Mesenchymal stem cell (in vitro differentiated cells and primary cell): ENCODE results near the gene SNTG2.

Experiments used
- DNase-seq: peaks from one replicate; pipeline ENCODE4 v3.0.0-alpha.2; 2013
- H2AFZ ChIP-seq: one replicate; pipeline ENCODE4 v1.6.1; 2013; ENCODE audit warnings: low read depth, mild to moderate bottlenecking, control low read depth, inconsistent platforms, low read length, moderate library complexity
- H2AK5ac ChIP-seq: 2 replicates; pipeline ENCODE4 v1.6.1; 2013; ENCODE audit warnings: low read length, moderate library complexity, mild to moderate bottlenecking, inconsistent platforms; ENCODE audit not compliant: severe bottlenecking
- H2BK120ac ChIP-seq: one replicate; pipeline ENCODE4 v1.6.1; 2013; ENCODE audit warnings: low read depth, mild to moderate bottlenecking, inconsistent platforms, low read length, moderate library complexity
- H2BK12ac ChIP-seq, 2 experiments: one replicate each; pipeline ENCODE4 v1.6.1; 2013; ENCODE audit warnings: inconsistent platforms in 2 of 2, low read length in 2 of 2, mild to moderate bottlenecking in 2 of 2, moderate library complexity in 2 of 2, control low read depth in 1 of 2
- H2BK15ac ChIP-seq: one replicate; pipeline ENCODE4 v1.6.1; 2013; ENCODE audit warnings: mild to moderate bottlenecking, low read depth, inconsistent platforms; ENCODE audit not compliant: poor library complexity, severe bottlenecking
- H2BK5ac ChIP-seq: 2 replicates; pipeline ENCODE4 v1.6.1; 2013; ENCODE audit warnings: low read depth, mild to moderate bottlenecking, low read length, control low read depth, inconsistent platforms; ENCODE audit not compliant: poor library complexity, severe bottlenecking
- H3K14ac ChIP-seq, 2 experiments: one replicate each; pipeline ENCODE4 v1.6.1; 2013; ENCODE audit warnings: inconsistent platforms in 2 of 2, low read length in 2 of 2, control low read depth in 1 of 2, mild to moderate bottlenecking in 1 of 2, moderate library complexity in 1 of 2
- H3K18ac ChIP-seq, 2 experiments: one replicate each; pipeline ENCODE4 v1.6.1; 2013; ENCODE audit warnings: inconsistent platforms in 2 of 2, low read length in 2 of 2, control low read depth in 1 of 2, low read depth in 1 of 2, mild to moderate bottlenecking in 1 of 2
- H3K23ac ChIP-seq, 2 experiments: one replicate each; pipeline ENCODE4 v1.6.1; 2013; ENCODE audit warnings: inconsistent platforms in 2 of 2, low read length in 2 of 2, mild to moderate bottlenecking in 2 of 2, moderate library complexity in 2 of 2, control low read depth in 1 of 2
- H3K27ac ChIP-seq: 2 replicates; pipeline ENCODE4 v1.5.1; 2013; ENCODE audit warnings: mild to moderate bottlenecking, moderate library complexity, low read length, control low read depth, inconsistent platforms; ENCODE audit not compliant: poor library complexity, severe bottlenecking
- H3K27me3 ChIP-seq, 2 experiments: 2 replicates each; pipeline versions ENCODE4 v1.6.1 to v1.7.0; 2013; ENCODE audit warnings: low read length in 2 of 2, mild to moderate bottlenecking in 2 of 2, moderate library complexity in 2 of 2, control low read depth in 1 of 2, inconsistent platforms in 1 of 2; ENCODE audit not compliant: control insufficient read depth in 1 of 2, insufficient read depth in 1 of 2
- H3K36me3 ChIP-seq, 2 experiments: 2 replicates each; pipeline versions ENCODE4 v1.6.1 to v1.7.0; 2013; ENCODE audit warnings: low read length in 2 of 2, control low read depth in 1 of 2, inconsistent platforms in 1 of 2, low read depth in 1 of 2, mild to moderate bottlenecking in 1 of 2; ENCODE audit not compliant: insufficient read depth in 2 of 2, control insufficient read depth in 1 of 2
- H3K4ac ChIP-seq, 2 experiments: one replicate each; pipeline ENCODE4 v1.6.1; 2013; ENCODE audit warnings: inconsistent platforms in 2 of 2, low read length in 2 of 2, mild to moderate bottlenecking in 2 of 2, moderate library complexity in 2 of 2, control low read depth in 1 of 2, low read depth in 1 of 2
- H3K4me1 ChIP-seq: 2 replicates; pipeline ENCODE4 v1.6.1; 2013; ENCODE audit warnings: low read depth, low read length, control low read depth; ENCODE audit not compliant: control insufficient read depth, insufficient read depth
- H3K4me2 ChIP-seq: 2 replicates; pipeline ENCODE4 v1.6.1; 2013; ENCODE audit warnings: low read length, mild to moderate bottlenecking, inconsistent platforms; ENCODE audit not compliant: poor library complexity, severe bottlenecking
- H3K4me3 ChIP-seq, 2 experiments: 2 replicates each; pipeline versions ENCODE4 v1.5.1 to v1.7.0; 2013; ENCODE audit warnings: low read length in 2 of 2, mild to moderate bottlenecking in 2 of 2, control low read depth in 1 of 2, low read depth in 1 of 2; ENCODE audit not compliant: insufficient read depth in 1 of 2
- H3K79me1 ChIP-seq: replicated peaks from 2 replicates; pipeline ENCODE4 v1.6.1; 2013; ENCODE audit warnings: mild to moderate bottlenecking, control low read depth, low read length, inconsistent platforms; ENCODE audit not compliant: poor library complexity, severe bottlenecking
- H3K9ac ChIP-seq: 2 replicates; pipeline ENCODE4 v1.7.0; 2013; ENCODE audit warnings: mild to moderate bottlenecking, low read length, moderate library complexity
- H3K9me3 ChIP-seq: 2 replicates; pipeline ENCODE4 v1.7.0; 2013; ENCODE audit warnings: mild to moderate bottlenecking, low read length; ENCODE audit not compliant: control insufficient read depth
- H4K8ac ChIP-seq: one replicate; pipeline ENCODE4 v1.6.1; 2013; ENCODE audit warnings: inconsistent platforms, mild to moderate bottlenecking, low read length, moderate library complexity
- H4K91ac ChIP-seq: one replicate; pipeline ENCODE4 v1.6.1; 2013; ENCODE audit warnings: mild to moderate bottlenecking, low read length, inconsistent platforms
- WGBS: methylation state at CpG from one replicate; pipeline ENCODE4 v1.1.7; 2013; ENCODE audit warnings: mixed read lengths; 5-methylcytosine and 5-hydroxymethylcytosine counted together

The SNTG2 gene

GRCh38 chr2:1223791-1224190, 273.1 kb downstream of the SNTG2 start:
- no peak overlapping the region for H2BK15ac ChIP-seq
- H3K36me3 ChIP-seq = no peaks in the 10 kb centered on the region
- no peak overlapping the region for H3K4ac ChIP-seq
- H4K91ac ChIP-seq = no peak overlapping the region
- no peak overlapping the region for H3K4me2 ChIP-seq
- 85% methylated on average over 8 of the region's 11 CpGs for WGBS
- no peak overlapping the region for H4K8ac ChIP-seq
- H2BK5ac ChIP-seq = no peak overlapping the region
- no peak overlapping the region for H3K9ac ChIP-seq
- H2BK12ac ChIP-seq = no peak overlapping the region
- no peak overlapping the region for H2AK5ac ChIP-seq
- H3K4me3 ChIP-seq = no peak overlapping the region
- H3K4me1 ChIP-seq = peaks cover 15% of the 10 kb centered on the region
- DNase-seq = no peak
- no peak overlapping the region for H3K18ac ChIP-seq
- H3K79me1 ChIP-seq = no peaks in the 10 kb centered on the region
- no peak overlapping the region for H3K27ac ChIP-seq
- no peak overlapping the region for H2BK120ac ChIP-seq
- H3K14ac ChIP-seq = no peak overlapping the region
- H3K27me3 ChIP-seq = no peaks in the 10 kb centered on the region
- no peaks in the 10 kb centered on the region for H3K9me3 ChIP-seq
- no peak overlapping the region for H3K23ac ChIP-seq
- no peak overlapping the region for H2AFZ ChIP-seq

- H2BK120ac ChIP-seq = no peak overlapping the region
- no peak for DNase-seq
- no peak overlapping the region for H3K14ac ChIP-seq
- no peak overlapping the region for H3K18ac ChIP-seq
- H2AK5ac ChIP-seq = no peak overlapping the region
- no peak overlapping the region for H4K91ac ChIP-seq
- no peak overlapping the region for H3K4me3 ChIP-seq
- WGBS = 75% methylated on average over 2 of the region's 3 CpGs
- H3K79me1 ChIP-seq = no peaks in the 10 kb centered on the region
- no peak overlapping the region for H3K23ac ChIP-seq
- H3K4me2 ChIP-seq = no peak overlapping the region
- no peak overlapping the region for H2BK12ac ChIP-seq
- H3K9me3 ChIP-seq = no peaks in the 10 kb centered on the region
- H3K4ac ChIP-seq = no peak overlapping the region
- no peak overlapping the region for H3K27ac ChIP-seq
- H3K9ac ChIP-seq = no peak overlapping the region
- no peak overlapping the region for H2AFZ ChIP-seq
- no peaks in the 10 kb centered on the region for H3K27me3 ChIP-seq
- H2BK5ac ChIP-seq = no peak overlapping the region
- peaks cover 15% of the 10 kb centered on the region for H3K4me1 ChIP-seq
- no peak overlapping the region for H2BK15ac ChIP-seq
- H3K36me3 ChIP-seq = no peaks in the 10 kb centered on the region
- no peak overlapping the region for H4K8ac ChIP-seq
Measured at GRCh38 chr2:1224901-1225300, 274.3 kb downstream of the SNTG2 start.

- H3K18ac ChIP-seq = no peak overlapping the region
- no peaks in the 10 kb centered on the region for H3K9me3 ChIP-seq
- no peak overlapping the region for H3K23ac ChIP-seq
- no peak overlapping the region for H3K4ac ChIP-seq
- no peak overlapping the region for H4K8ac ChIP-seq
- H2AK5ac ChIP-seq = no peak overlapping the region
- H4K91ac ChIP-seq = no peak overlapping the region
- peaks cover 11% of the 10 kb centered on the region for H3K4me1 ChIP-seq
- H3K27ac ChIP-seq = no peak overlapping the region
- H3K4me2 ChIP-seq = no peak overlapping the region
- H2BK12ac ChIP-seq = no peak overlapping the region
- no peak for DNase-seq
- H3K36me3 ChIP-seq = no peaks in the 10 kb centered on the region
- WGBS = 92% methylated on average over 1 of the region's 3 CpGs
- no peak overlapping the region for H2BK5ac ChIP-seq
- no peak overlapping the region for H3K14ac ChIP-seq
- H3K27me3 ChIP-seq = no peaks in the 10 kb centered on the region
- H3K79me1 ChIP-seq = no peaks in the 10 kb centered on the region
- H3K4me3 ChIP-seq = no peak overlapping the region
- no peak overlapping the region for H3K9ac ChIP-seq
- no peak overlapping the region for H2BK15ac ChIP-seq
- H2BK120ac ChIP-seq = no peak overlapping the region
- H2AFZ ChIP-seq = no peak overlapping the region
Measured at GRCh38 chr2:1226766-1227165, 276.1 kb downstream of the SNTG2 start.

- peaks cover 14% of the 10 kb centered on the region for H3K4me1 ChIP-seq
- H2AFZ ChIP-seq = no peak overlapping the region
- H3K4me3 ChIP-seq = peak overlapping the region in 1 of 2 experiments; percentile 4
- no peaks in the 10 kb centered on the region for H3K27me3 ChIP-seq
- no peak overlapping the region for H3K9ac ChIP-seq
- H2BK120ac ChIP-seq = no peak overlapping the region
- no peak for DNase-seq
- no peak overlapping the region for H3K18ac ChIP-seq
- no peak overlapping the region for H2BK12ac ChIP-seq
- H3K14ac ChIP-seq = no peak overlapping the region
- no peak overlapping the region for H2BK5ac ChIP-seq
- H3K4ac ChIP-seq = no peak overlapping the region
- 88% methylated on average over 18 of the region's 19 CpGs for WGBS
- H4K8ac ChIP-seq = no peak overlapping the region
- H2AK5ac ChIP-seq = no peak overlapping the region
- H2BK15ac ChIP-seq = no peak overlapping the region
- H3K23ac ChIP-seq = no peak overlapping the region
- H3K27ac ChIP-seq = no peak overlapping the region
- no peaks in the 10 kb centered on the region for H3K9me3 ChIP-seq
- H3K36me3 ChIP-seq = no peaks in the 10 kb centered on the region
- no peak overlapping the region for H3K4me2 ChIP-seq
- no peak overlapping the region for H4K91ac ChIP-seq
- no peaks in the 10 kb centered on the region for H3K79me1 ChIP-seq
Measured at GRCh38 chr2:1227274-1227900, 276.7 kb downstream of the SNTG2 start.
